Parathyroid adenoma (tissue), 2 donors: ENCODE results near the gene DLL4.

Source experiments
- H2AFZ ChIP-seq: fragments of 300-600 bp; sonication (generic); one replicate; pipeline ENCODE4 v1.7.0; 2017; ENCODE audit warnings: antibody characterized with exemption, mild to moderate bottlenecking
- H3K27ac ChIP-seq: fragments of 300-600 bp; sonication (generic); one replicate; pipeline ENCODE4 v1.7.0; 2017
- H3K27me3 ChIP-seq: fragments of 300-600 bp; sonication (generic); one replicate; pipeline ENCODE4 v1.7.0; 2017; ENCODE audit warnings: low read length; ENCODE audit not compliant: control insufficient read depth, insufficient read depth
- H3K36me3 ChIP-seq: fragments of 300-600 bp; sonication (generic); one replicate; pipeline ENCODE4 v1.7.0; 2017; ENCODE audit warnings: low read length; ENCODE audit not compliant: control insufficient read depth, insufficient read depth
- H3K4me1 ChIP-seq: fragments of 300-600 bp; sonication (generic); one replicate; pipeline ENCODE4 v1.7.0; 2017; ENCODE audit warnings: control low read depth
- H3K4me2 ChIP-seq: fragments of 300-600 bp; sonication (generic); one replicate; pipeline ENCODE4 v1.7.0; 2017; ENCODE audit warnings: low read length
- H3K4me3 ChIP-seq: fragments of 300-600 bp; sonication (generic); one replicate; pipeline ENCODE4 v1.7.0; 2017; ENCODE audit warnings: low read depth, low read length
- H3K79me2 ChIP-seq: fragments of 300-600 bp; sonication (generic); one replicate; pipeline ENCODE4 v1.7.0; 2017; ENCODE audit warnings: control low read depth
- H3K9ac ChIP-seq: fragments of 300-600 bp; sonication (generic); one replicate; pipeline ENCODE4 v1.7.0; 2017; ENCODE audit warnings: mild to moderate bottlenecking
- H3K9me3 ChIP-seq: fragments of 300-600 bp; sonication (generic); one replicate; pipeline ENCODE4 v1.7.0; 2017; ENCODE audit warnings: low read length; ENCODE audit not compliant: control insufficient read depth
- CTCF ChIP-seq: fragments of 300-600 bp; sonication (generic); IDR thresholded peaks from one replicate; pipeline ENCODE4 v1.7.0; 2017; ENCODE audit warnings: antibody characterized with exemption, mild to moderate bottlenecking
- donor health status: primary hyperparathyroidism.

The DLL4 gene

GRCh38 chr15:40932649-40933516 lies 3.7 kb downstream of the DLL4 start:
- Histone ChIP-seq H3K4me3 (peak overlapping the region; percentile 1), H3K27ac (no peak overlapping the region), H3K79me2 (no peaks in the 10 kb centered on the region), H3K4me2 (no peak overlapping the region), H3K27me3 (no peaks in the 10 kb centered on the region), H3K9ac (no peak overlapping the region), H3K9me3 (no peaks in the 10 kb centered on the region), H2AFZ (no peak overlapping the region), H3K4me1 (peaks cover 2% of the 10 kb centered on the region), H3K36me3 (no peaks in the 10 kb centered on the region)
- TF ChIP-seq CTCF, result no peak

GRCh38 chr15:40933517-40933902 lies 4.4 kb downstream of the DLL4 start:
- no peak overlapping the region for H3K9ac ChIP-seq
- no peak overlapping the region for H3K4me3 ChIP-seq
- no peaks in the 10 kb centered on the region for H3K79me2 ChIP-seq
- H3K36me3 ChIP-seq, result no peaks in the 10 kb centered on the region
- no peaks in the 10 kb centered on the region for H3K9me3 ChIP-seq
- H3K4me1 ChIP-seq, result peaks cover 2% of the 10 kb centered on the region
- no peak for TF ChIP-seq CTCF
- no peak overlapping the region for H3K4me2 ChIP-seq
- H2AFZ ChIP-seq, result no peak overlapping the region
- H3K27me3 ChIP-seq, result no peaks in the 10 kb centered on the region
- no peak overlapping the region for H3K27ac ChIP-seq

GRCh38 chr15:40934457-40934856 lies 5.3 kb downstream of the DLL4 start:
- Histone ChIP-seq H3K27ac (no peak overlapping the region), H3K9ac (no peak overlapping the region), H3K4me2 (no peak overlapping the region), H3K79me2 (no peaks in the 10 kb centered on the region), H3K9me3 (no peaks in the 10 kb centered on the region), H3K27me3 (no peaks in the 10 kb centered on the region), H3K36me3 (no peaks in the 10 kb centered on the region), H3K4me3 (no peak overlapping the region), H3K4me1 (peaks cover 2% of the 10 kb centered on the region), H2AFZ (no peak overlapping the region)
- TF ChIP-seq CTCF, result no peak

GRCh38 chr15:40936234-40936708 lies 7.1 kb downstream of the DLL4 start:
- H2AFZ ChIP-seq, result no peak overlapping the region
- H3K27ac ChIP-seq, result no peak overlapping the region
- H3K27me3 ChIP-seq, result no peaks in the 10 kb centered on the region
- no peak overlapping the region for H3K9ac ChIP-seq
- no peak overlapping the region for H3K4me2 ChIP-seq
- no peak for TF ChIP-seq CTCF
- H3K4me3 ChIP-seq, result no peak overlapping the region
- H3K36me3 ChIP-seq, result no peaks in the 10 kb centered on the region
- H3K4me1 ChIP-seq, result peaks cover 2% of the 10 kb centered on the region
- no peaks in the 10 kb centered on the region for H3K9me3 ChIP-seq
- no peaks in the 10 kb centered on the region for H3K79me2 ChIP-seq
